ENCODE results near the gene CTCF.

CTCF gene

DNA sequence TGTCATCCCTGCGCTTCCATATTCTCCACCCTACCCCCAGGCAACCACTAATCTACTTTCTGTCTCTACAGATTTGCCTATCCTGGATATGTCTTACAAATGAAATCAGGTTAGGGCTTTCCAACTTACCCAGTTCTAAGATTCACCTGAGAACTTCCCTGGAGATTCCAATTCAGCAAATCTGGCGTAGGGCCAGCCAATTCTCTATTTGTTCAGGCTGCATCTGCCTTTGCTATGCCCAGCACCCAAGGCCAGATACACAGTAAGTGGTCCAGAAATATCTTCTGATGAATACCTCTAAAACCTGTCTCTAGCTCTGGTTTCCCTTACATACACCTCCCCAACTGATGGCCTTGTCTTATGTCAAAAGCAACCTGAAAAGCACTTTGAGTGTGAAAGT, 10.4 kb upstream of the CTCF start:
- H3K27ac ChIP-seq, result no peak overlapping the region
- TF ChIP-seq ZFX (IDR thresholded peaks at IDR 0.05) (no peak), CTCF (conservative IDR thresholded peaks at IDR 0.05) (no peak)

- no peak overlapping the region for H3K27ac ChIP-seq
- TF ChIP-seq ZFX (IDR thresholded peaks at IDR 0.05), result no peak
- TF ChIP-seq CTCF (conservative IDR thresholded peaks at IDR 0.05), result no peak
These were observed 9.8 kb upstream of the CTCF start for GRCh38 chr16:67552476-67552875.

- H3K27ac ChIP-seq, result no peak overlapping the region
- TF ChIP-seq ZFX (IDR thresholded peaks at IDR 0.05) (no peak), CTCF (conservative IDR thresholded peaks at IDR 0.05) (no peak)
These were observed 6.5 kb upstream of the CTCF start for GRCh38 chr16:67555795-67556212.

- TF ChIP-seq CTCF (conservative IDR thresholded peaks at IDR 0.05), result no peak
- TF ChIP-seq ZFX (IDR thresholded peaks at IDR 0.05), result no peak
- no peak overlapping the region for H3K27ac ChIP-seq
These were observed 3.5 kb upstream of the CTCF start for GRCh38 chr16:67558859-67559258.

GRCh38 chr16:67560827-67561342, 1.4 kb upstream of the CTCF start:
- H3K27ac ChIP-seq, result peak overlapping the region; percentile 100
- TF ChIP-seq ZFX (IDR thresholded peaks at IDR 0.05), result no peak
- TF ChIP-seq CTCF (conservative IDR thresholded peaks at IDR 0.05), result no peak

DNA sequence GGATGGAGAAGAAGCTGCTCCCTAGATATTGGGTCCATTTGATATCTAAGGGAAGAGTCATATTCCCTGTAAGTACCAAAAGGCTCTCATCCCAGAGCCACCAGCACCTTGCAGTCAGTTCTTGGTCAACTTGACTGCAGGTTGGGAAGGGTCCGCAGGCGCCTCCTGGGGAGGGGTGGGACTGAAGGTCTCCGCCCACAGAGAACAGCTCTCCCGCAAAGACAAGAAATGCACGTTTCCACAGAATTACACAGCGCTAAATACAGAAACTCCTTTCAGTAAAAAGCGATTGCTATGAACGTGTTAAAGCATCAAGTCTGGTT, 864 bp upstream of the CTCF start:
- H3K27ac ChIP-seq, result peak overlapping the region; percentile 100
- TF ChIP-seq ZFX (IDR thresholded peaks at IDR 0.05) (no peak), CTCF (conservative IDR thresholded peaks at IDR 0.05) (no peak)

DNA sequence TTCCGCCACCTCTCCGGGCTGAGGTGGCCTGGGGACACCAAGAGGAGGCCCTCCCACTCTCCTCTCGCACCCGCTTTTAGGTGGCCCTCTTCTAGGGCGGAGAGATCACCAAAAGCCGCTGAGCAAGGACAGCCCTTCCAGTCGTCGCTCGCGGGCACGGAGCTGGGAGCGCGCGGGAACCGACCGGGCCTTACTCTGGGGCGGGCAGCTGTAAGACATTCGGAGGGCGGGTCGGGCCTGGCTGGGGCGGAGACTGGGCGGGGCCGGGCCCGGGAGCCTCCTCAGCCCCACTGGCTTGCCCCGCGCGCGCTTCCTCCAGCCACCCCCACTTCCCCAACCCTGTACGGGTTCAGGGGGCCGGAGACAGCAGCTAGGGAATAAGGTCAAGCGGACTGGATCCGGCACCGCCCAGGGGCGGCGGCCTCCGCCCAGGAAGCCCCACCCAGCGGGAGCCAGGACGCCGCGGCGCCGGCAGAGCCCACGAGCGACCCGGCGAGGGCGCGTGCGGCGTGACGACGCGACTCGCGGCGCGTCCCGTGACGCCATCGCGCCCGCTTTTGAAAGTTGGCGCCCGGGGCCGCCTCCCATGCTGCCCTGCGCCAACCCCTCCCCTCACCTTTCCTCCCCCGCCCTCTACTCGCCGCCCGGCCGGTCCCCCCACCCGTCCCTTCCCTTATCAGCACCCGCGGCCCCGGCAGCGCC, 351 bp upstream of the CTCF start:
- peak overlapping the region; percentile 100 for H3K27ac ChIP-seq
- TF ChIP-seq ZFX (IDR thresholded peaks at IDR 0.05) (no peak), CTCF (conservative IDR thresholded peaks at IDR 0.05) (no peak)

Data from C4-2B (cell line).